CMK (cell line): ENCODE data around the gene FOSL1.

Experiments used
- DNase-seq: peaks from one replicate; pipeline ENCODE4 v3.0.0-alpha.2; 2010; ENCODE audit warnings: low read depth

The FOSL1 gene

GRCh38 chr11:65863889-65864705, 36.1 kb downstream of the FOSL1 start:
- DNase-seq = no peak

GRCh38 chr11:65862941-65863888, 37.0 kb downstream of the FOSL1 start:
- no peak for DNase-seq

- no peak for DNase-seq
These were observed 37.9 kb downstream of the FOSL1 start for GRCh38 chr11:65862191-65862735.

GRCh38 chr11:65861533-65862183, 38.5 kb downstream of the FOSL1 start:
- no peak for DNase-seq

GRCh38 chr11:65861165-65861505, 39.1 kb downstream of the FOSL1 start:
- no peak for DNase-seq

GRCh38 chr11:65860278-65861164, 39.7 kb downstream of the FOSL1 start, which contains the start of gene MUS81:
Gene MUS81, plus strand, starts transcription at chr11:65860433. Its CDS starts 321 bp downstream, at chr11:65860754.
- peak; percentile 99 for DNase-seq

GRCh38 chr11:65859812-65860277, 40.3 kb downstream of the FOSL1 start:
- no peak for DNase-seq

GRCh38 chr11:65859095-65859811, 40.9 kb downstream of the FOSL1 start:
- peak; percentile 99 for DNase-seq

- DNase-seq = no peak
These were observed 41.5 kb downstream of the FOSL1 start for GRCh38 chr11:65858681-65859087.

- DNase-seq = peak; percentile 96
These were observed 42.1 kb downstream of the FOSL1 start, which contains the start of gene CFL1 for GRCh38 chr11:65857853-65858680. Gene CFL1, minus strand, starts transcription at chr11:65858180. Its CDS starts 81 bp downstream, at chr11:65858099.

- DNase-seq = no peak
These were observed 42.7 kb downstream of the FOSL1 start for GRCh38 chr11:65857500-65857852.

GRCh38 chr11:65856689-65857499, 43.3 kb downstream of the FOSL1 start:
- DNase-seq = peak; percentile 62

GRCh38 chr11:65855927-65856363, 44.2 kb downstream of the FOSL1 start:
- no peak for DNase-seq

GRCh38 chr11:65854852-65855837, 45.0 kb downstream of the FOSL1 start:
- no peak for DNase-seq

GRCh38 chr11:65854161-65854592, 46.0 kb downstream of the FOSL1 start:
- DNase-seq = no peak

GRCh38 chr11:65853246-65853979, 46.8 kb downstream of the FOSL1 start:
- DNase-seq = no peak
